SHP77 (cell line): ENCODE results near the gene EPGN.

Experiments used
- DNase-seq, 2 experiments: peaks; one replicate each; lab custom pipeline; 2025; lab: John Stamatoyannopoulos, UW

EPGN gene

GRCh38 chr4:74308215-74308614, at the start of gene EPGN:
EPGN (plus strand) TSS chr4:74308470; CDS start chr4:74308534, 64 bp downstream.
- DNase-seq, result no peak

- DNase-seq, result no peak
Observed at GRCh38 chr4:74258963-74259362, 49.3 kb upstream of the EPGN start.

- DNase-seq, result no peak
Observed at GRCh38 chr4:74260036-74260435, 48.2 kb upstream of the EPGN start.

- DNase-seq, result peak; percentile 4 to 10
Observed at GRCh38 chr4:74262522-74262921, 45.7 kb upstream of the EPGN start.

- DNase-seq, result no peak
Observed at GRCh38 chr4:74263551-74263950, 44.7 kb upstream of the EPGN start.

GRCh38 chr4:74266081-74266480, 42.2 kb upstream of the EPGN start:
- DNase-seq, result no peak

GRCh38 chr4:74267998-74268606, 40.2 kb upstream of the EPGN start:
- no peak for DNase-seq

GRCh38 chr4:74268643-74269042, 39.6 kb upstream of the EPGN start:
- no peak for DNase-seq

GRCh38 chr4:74278490-74278889, 29.8 kb upstream of the EPGN start:
- DNase-seq, result no peak

- no peak for DNase-seq
Observed at GRCh38 chr4:74279716-74280115, 28.6 kb upstream of the EPGN start.

- no peak for DNase-seq
Observed at GRCh38 chr4:74282926-74283325, 25.3 kb upstream of the EPGN start.

- DNase-seq, result no peak
Observed at GRCh38 chr4:74283614-74284013, 24.7 kb upstream of the EPGN start.

- DNase-seq, result no peak
Observed at GRCh38 chr4:74284053-74284452, 24.2 kb upstream of the EPGN start.

- no peak for DNase-seq
Observed at GRCh38 chr4:74287164-74287563, 21.1 kb upstream of the EPGN start.

- no peak for DNase-seq
Observed at GRCh38 chr4:74287791-74288190, 20.5 kb upstream of the EPGN start.

GRCh38 chr4:74291471-74291870, 16.8 kb upstream of the EPGN start:
- no peak for DNase-seq

- no peak for DNase-seq
Observed at GRCh38 chr4:74292111-74292870, 16.0 kb upstream of the EPGN start.

- no peak for DNase-seq
Observed at GRCh38 chr4:74293558-74293957, 14.7 kb upstream of the EPGN start.

- DNase-seq, result no peak
Observed at GRCh38 chr4:74294681-74295080, 13.6 kb upstream of the EPGN start.

- DNase-seq, result no peak
Observed at GRCh38 chr4:74297539-74297938, 10.7 kb upstream of the EPGN start.

GRCh38 chr4:74304095-74304625, 4.1 kb upstream of the EPGN start:
- no peak for DNase-seq

GRCh38 chr4:74305000-74305399, 3.3 kb upstream of the EPGN start:
- DNase-seq, result no peak

- no peak for DNase-seq
Observed at GRCh38 chr4:74307170-74307569, 1.1 kb upstream of the EPGN start.

- no peak for DNase-seq
Observed at GRCh38 chr4:74309223-74309622, 953 bp downstream of the EPGN start.
